Measurements from ENCODE around the gene MYO18B. TPM values are rescaled to one million over a fixed set of nuclear protein-coding genes. Genes with fewer than 3 reads are reported as not detected.

Gene MYO18B
- total and polyA plus RNA-seq, 2 experiments from 2014 or later, result 35.6 to 178 TPM

DNA sequence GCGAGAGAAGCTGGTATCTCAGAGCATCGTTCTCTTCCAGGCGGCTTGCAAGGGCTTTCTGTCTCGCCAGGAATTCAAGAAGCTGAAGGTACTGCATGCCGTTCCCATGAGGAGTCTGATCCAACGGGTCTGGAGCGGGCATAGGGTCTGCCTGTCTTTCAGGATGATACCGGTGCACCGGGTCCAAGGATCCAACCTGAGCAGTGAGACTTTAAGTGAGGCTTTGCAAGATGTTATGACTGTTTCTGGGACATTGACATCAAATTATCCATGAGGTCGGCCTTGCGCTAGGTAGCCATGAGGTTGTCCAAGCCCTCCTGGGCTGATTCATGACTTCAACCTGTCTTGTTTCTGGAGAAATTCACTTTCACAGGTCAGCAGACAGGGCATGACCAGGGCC lies 132.3 kb downstream of the MYO18B start:
- no peak overlapping the region for H3K27ac ChIP-seq
- no peaks in the 10 kb centered on the region for H3K27me3 ChIP-seq
- TF ChIP-seq, protein P1, sequence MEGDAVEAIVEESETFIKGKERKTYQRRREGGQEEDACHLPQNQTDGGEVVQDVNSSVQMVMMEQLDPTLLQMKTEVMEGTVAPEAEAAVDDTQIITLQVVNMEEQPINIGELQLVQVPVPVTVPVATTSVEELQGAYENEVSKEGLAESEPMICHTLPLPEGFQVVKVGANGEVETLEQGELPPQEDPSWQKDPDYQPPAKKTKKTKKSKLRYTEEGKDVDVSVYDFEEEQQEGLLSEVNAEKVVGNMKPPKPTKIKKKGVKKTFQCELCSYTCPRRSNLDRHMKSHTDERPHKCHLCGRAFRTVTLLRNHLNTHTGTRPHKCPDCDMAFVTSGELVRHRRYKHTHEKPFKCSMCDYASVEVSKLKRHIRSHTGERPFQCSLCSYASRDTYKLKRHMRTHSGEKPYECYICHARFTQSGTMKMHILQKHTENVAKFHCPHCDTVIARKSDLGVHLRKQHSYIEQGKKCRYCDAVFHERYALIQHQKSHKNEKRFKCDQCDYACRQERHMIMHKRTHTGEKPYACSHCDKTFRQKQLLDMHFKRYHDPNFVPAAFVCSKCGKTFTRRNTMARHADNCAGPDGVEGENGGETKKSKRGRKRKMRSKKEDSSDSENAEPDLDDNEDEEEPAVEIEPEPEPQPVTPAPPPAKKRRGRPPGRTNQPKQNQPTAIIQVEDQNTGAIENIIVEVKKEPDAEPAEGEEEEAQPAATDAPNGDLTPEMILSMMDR (IDR thresholded peaks at IDR 0.05; ENCODE audit: low read depth, low read length), result no peak
- DNase-seq (ENCODE audit: low read depth in 1 of 2, low spot score in 1 of 2), result no peak
- no peaks in the 10 kb centered on the region for H3K9me3 ChIP-seq (ENCODE audit: low read depth)
- H3K4me3 ChIP-seq, result no peak overlapping the region
- peaks cover 54% of the 10 kb centered on the region for H3K36me3 ChIP-seq
- no peaks in the 10 kb centered on the region for H3K4me1 ChIP-seq (ENCODE audit: low read depth)

DNA sequence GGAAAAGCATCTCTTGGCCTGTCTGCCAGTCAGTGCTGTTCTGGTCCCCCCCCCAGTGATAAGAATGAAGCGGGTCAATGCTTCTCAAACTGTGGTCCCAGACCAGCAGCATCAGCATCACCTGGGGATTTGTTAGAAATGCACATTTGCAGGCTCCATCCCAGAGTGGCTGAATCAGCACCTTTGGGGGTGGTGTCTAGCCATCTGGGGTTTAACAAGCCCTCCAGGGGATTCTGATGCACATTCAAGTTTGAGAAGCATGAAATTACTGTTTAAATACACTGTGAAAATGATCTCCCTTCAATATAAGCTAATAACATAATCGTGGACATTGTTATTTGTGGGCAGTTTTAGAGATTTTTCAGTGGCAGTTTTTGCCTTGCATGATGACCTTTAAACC lies 133.5 kb downstream of the MYO18B start:
- Histone ChIP-seq H3K4me1 (ENCODE audit: low read depth) (no peaks in the 10 kb centered on the region), H3K27me3 (no peaks in the 10 kb centered on the region), H3K27ac (no peak overlapping the region), H3K9me3 (ENCODE audit: low read depth) (no peaks in the 10 kb centered on the region), H3K36me3 (peaks cover 58% of the 10 kb centered on the region), H3K4me3 (no peak overlapping the region)
- no peak for DNase-seq (ENCODE audit: low read depth in 1 of 2, low spot score in 1 of 2)
- TF ChIP-seq, protein P1 (IDR thresholded peaks at IDR 0.05; ENCODE audit: low read depth, low read length), result no peak

DNA sequence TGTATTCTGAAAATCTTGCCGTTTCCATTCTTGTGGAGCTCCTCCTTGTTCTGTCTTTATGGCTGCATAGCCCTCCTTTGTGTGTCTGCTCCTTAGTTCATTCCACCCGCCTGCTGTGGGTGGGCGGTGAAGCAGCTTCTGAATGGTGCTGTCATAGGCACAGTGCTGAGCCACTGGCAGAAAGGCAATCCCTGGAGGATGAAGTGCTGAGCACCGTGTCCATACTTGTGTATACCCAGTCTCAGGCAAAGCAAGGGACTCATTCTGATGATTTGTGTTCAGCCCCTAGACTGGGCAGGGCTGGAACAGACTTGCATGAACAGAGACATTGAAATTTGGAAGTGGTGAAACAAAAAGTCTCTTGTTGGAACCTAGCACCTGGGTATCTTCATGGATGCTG lies 134.9 kb downstream of the MYO18B start:
- no peak for DNase-seq (ENCODE audit: low read depth in 1 of 2, low spot score in 1 of 2)
- Histone ChIP-seq H3K4me3 (no peak overlapping the region), H3K36me3 (peaks cover 53% of the 10 kb centered on the region), H3K4me1 (ENCODE audit: low read depth) (no peaks in the 10 kb centered on the region), H3K9me3 (ENCODE audit: low read depth) (no peaks in the 10 kb centered on the region), H3K27me3 (no peaks in the 10 kb centered on the region), H3K27ac (no peak overlapping the region)
- TF ChIP-seq, protein P1 (IDR thresholded peaks at IDR 0.05; ENCODE audit: low read depth, low read length), result no peak

DNA sequence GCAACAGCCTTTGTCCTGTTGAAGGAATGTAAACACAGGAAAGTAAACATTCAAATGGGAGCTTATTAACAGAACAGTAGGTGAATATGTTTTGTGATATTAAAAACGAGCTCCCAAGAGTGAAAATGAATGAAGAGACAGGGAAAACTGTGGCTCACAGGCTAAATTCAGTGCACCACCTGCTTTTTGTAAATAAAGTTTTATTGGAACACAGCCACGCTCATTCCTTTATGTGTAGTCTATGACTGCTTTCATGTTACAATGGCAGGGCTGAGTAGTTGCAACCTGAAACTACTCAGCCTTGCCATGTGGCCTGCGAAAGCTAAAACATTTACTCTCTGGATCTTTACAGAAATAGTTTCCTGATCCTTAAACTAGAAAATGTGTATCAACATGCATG lies 136.9 kb downstream of the MYO18B start:
- peaks cover 46% of the 10 kb centered on the region for H3K36me3 ChIP-seq
- H3K27me3 ChIP-seq, result no peaks in the 10 kb centered on the region
- no peak overlapping the region for H3K4me3 ChIP-seq
- H3K9me3 ChIP-seq (ENCODE audit: low read depth), result no peaks in the 10 kb centered on the region
- no peaks in the 10 kb centered on the region for H3K4me1 ChIP-seq (ENCODE audit: low read depth)
- DNase-seq (ENCODE audit: low read depth in 1 of 2, low spot score in 1 of 2), result no peak
- no peak overlapping the region for H3K27ac ChIP-seq
- TF ChIP-seq, protein P1 (IDR thresholded peaks at IDR 0.05; ENCODE audit: low read depth, low read length), result no peak

DNA sequence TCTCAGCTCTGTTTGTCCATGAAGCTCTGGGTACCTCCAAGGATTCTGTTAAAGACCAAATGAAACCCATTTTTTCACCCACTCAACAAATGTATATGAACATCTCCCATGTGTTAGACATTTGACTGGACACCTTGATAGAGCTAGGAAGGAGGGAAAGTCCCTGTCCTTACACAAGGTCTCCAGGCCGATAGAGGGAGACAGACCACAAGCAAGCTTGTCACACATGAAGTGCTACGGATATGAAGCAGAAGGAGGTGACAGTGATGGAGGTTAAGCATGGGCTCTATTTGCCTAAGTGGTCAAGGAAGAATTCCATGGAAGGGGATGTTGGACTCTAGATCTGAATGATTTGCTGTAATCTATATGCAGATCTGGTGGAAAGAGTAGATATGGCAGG lies 138.5 kb downstream of the MYO18B start:
- H3K4me3 ChIP-seq, result no peak overlapping the region

More for the DNA sequence above, 138.5 kb downstream of the MYO18B start:
- H3K27ac ChIP-seq, result no peak overlapping the region
- H3K27me3 ChIP-seq, result no peaks in the 10 kb centered on the region
- H3K9me3 ChIP-seq (ENCODE audit: low read depth), result no peaks in the 10 kb centered on the region
- peaks cover 31% of the 10 kb centered on the region for H3K36me3 ChIP-seq
- TF ChIP-seq, protein P1 (IDR thresholded peaks at IDR 0.05; ENCODE audit: low read depth, low read length), result no peak
- H3K4me1 ChIP-seq (ENCODE audit: low read depth), result no peaks in the 10 kb centered on the region
- no peak for DNase-seq (ENCODE audit: low read depth in 1 of 2, low spot score in 1 of 2)

All from cardiac muscle cell (in vitro differentiated cells and primary cell).